ENCODE results near the gene ROR2.

Gene ROR2

GRCh38 chr9:91604451-91605179, 345.4 kb downstream of the ROR2 start:
- no peak for DNase-seq

DNA sequence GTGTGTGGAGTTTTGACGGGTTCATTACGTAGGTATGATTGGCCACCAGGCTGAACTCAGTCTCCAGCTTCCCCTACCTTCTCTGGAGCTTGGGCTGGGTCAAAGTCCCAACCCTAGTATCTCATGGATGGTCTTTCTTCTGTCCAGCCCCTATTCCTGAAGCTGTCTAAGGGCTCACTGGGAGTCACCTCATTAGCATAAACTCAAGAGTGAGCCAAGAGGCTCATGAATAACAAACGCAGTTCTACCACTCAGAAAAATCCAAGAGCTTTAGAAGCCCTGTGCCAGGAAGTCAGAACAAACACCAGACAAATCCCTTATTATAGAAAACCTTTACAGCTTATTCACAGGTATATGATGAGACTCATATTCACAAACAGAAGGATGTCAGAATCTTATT, 346.1 kb downstream of the ROR2 start:
- no peak for DNase-seq

- no peak for DNase-seq
These were observed 350.5 kb downstream of the ROR2 start for GRCh38 chr9:91599564-91599963.

DNA sequence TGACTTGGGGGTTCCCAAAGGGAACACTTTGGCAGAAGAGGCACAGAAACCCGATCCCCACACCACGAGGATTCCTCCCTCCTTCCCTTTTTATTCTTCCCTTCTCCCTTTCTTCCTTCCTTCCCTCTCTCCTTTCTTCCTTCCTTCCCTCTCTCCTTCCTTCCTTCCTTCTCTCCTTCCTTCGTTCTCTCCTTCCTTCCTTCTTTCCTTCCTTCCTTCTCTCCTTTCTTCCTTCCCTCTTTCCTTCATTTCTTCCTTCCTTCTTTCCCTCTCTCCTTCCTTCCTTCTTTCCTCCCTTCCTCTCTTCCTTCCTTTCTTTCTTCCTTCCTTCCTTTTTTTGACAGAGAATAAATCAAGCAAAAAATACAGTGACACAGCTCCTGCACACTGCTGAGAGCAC, 358.4 kb downstream of the ROR2 start:
- no peak for DNase-seq

DNA sequence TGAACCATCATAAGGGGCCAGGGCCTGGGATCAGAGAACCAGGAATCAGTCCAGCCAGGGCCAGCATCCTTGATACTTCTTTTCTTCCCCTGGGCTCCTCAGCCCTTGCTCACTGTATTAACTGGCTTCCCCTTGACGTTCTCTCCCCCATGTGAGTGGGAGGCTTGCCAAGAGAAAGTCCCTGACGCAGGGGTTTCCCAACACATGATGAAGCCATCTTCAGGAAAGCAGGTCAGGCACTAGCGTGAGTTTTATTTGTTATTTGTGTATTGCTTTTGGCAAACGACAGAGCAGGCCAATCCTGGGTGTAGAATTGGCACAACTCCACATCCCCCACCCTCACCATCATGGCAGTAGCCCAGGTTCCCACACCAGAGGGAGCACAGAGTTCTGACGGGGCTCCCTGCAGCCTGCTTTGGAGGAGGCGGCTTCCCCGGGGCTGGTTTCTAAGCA, 360.9 kb downstream of the ROR2 start:
- no peak for DNase-seq

DNA sequence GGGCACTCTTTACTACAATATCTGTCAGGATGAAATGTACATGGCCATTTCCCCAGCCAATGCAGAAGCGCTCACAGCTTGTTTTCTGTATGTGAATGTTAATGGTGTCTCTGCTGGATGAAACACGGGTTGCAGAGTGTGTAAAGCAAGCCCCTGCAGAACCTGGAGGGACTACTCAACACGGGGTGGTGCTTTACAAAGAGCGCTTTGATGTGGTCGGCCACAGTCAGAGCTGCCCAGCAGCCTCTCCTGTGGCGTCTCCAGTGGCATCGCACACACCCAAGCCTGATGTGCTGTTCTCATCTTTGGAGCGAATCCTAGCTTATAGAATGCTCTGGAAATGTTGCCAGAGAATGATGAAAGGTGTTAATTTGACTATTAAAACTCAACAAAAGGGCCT, 363.7 kb downstream of the ROR2 start:
- no peak for DNase-seq

GRCh38 chr9:91583966-91584365, 366.1 kb downstream of the ROR2 start:
- DNase-seq: no peak

- DNase-seq: no peak
These were observed 366.7 kb downstream of the ROR2 start for GRCh38 chr9:91583161-91583875.

- DNase-seq: no peak
These were observed 367.8 kb downstream of the ROR2 start for GRCh38 chr9:91582181-91582580.

DNA sequence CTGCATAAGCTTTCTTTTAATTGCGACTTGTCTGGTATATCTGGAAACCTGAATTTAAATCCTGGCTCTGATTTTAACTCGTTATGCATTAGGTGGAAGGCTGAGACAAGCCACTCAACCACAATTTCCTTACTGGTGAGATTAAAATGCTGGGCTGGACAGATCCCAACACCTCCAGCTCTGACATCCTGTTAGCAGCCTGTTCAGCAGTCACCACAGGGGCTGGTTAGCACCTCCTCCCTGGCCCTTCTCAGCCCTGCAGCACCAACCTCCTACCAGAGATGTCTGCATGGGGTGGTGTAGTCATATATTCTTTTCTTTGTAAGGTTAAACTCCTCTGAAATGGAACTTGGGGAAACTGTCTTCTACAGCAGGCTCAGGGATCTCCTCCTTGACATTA, 369.9 kb downstream of the ROR2 start:
- no peak for DNase-seq

DNA sequence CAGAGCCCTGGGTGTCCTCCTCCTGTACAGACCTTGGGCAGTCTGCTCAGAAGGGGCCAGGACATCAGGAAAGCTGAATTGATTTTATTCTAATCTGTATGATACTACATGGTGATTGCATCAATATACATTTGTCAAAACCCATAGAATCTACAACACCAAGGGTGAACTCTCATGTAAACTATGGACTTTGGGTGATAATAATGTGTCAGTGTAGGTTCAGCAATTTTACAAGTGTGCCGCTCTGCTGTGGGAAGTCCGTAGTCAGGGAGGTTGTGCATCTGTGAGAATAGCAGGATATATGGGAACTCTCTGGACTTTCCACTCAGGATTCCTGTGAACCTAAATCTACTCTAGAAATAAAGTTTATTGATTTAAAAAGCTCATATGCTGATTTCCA, 371.1 kb downstream of the ROR2 start:
- no peak for DNase-seq

DNA sequence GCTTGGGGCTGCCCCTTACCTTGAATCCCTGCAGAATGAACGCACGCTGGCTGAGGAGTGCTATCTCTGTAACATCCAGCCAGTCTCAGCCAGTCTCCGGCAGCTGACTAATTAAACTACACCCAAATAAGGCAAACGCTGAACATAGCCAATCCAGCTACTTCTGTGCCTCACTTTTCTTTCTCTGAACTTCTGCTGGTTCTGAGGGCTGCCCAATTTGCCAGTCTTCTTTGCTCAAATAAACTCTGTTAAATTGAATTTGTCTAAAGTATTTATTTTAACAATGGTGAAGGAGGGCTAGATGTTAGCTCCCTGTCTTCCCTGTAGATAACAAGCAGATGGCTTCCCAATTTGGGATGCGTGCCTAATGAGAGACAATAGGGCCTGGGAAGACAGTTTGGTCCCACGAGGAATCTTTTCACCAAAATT, 372.4 kb downstream of the ROR2 start:
- DNase-seq: no peak

GRCh38 chr9:91572811-91573210, 377.2 kb downstream of the ROR2 start:
- DNase-seq: no peak

DNA sequence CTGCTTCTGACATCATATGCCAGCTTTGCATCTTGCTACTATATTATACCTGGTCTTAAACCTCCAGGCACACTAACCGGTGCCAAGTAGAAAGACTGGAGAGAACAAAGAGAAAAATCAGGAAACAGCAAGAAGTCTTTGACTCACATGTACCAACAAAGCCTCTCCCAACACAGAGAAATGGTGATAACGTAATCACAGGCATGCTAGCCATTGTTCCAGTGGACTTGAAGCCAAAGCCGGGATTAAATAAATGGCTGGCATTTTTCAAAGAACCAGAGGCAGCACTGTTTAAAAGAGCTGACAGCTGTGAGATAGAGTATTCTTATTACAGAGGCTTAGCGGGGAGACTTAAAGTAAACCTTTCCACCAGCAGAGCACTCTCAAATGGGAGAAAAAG, 378.0 kb downstream of the ROR2 start:
- peak; percentile 14 for DNase-seq

GRCh38 chr9:91571036-91571435, 379.0 kb downstream of the ROR2 start:
- DNase-seq: no peak

GRCh38 chr9:91567642-91568274, 382.3 kb downstream of the ROR2 start:
- no peak for DNase-seq

- no peak for DNase-seq
These were observed 385.9 kb downstream of the ROR2 start for GRCh38 chr9:91564081-91564670.

GRCh38 chr9:91562416-91562815, 387.6 kb downstream of the ROR2 start:
- DNase-seq: no peak

DNA sequence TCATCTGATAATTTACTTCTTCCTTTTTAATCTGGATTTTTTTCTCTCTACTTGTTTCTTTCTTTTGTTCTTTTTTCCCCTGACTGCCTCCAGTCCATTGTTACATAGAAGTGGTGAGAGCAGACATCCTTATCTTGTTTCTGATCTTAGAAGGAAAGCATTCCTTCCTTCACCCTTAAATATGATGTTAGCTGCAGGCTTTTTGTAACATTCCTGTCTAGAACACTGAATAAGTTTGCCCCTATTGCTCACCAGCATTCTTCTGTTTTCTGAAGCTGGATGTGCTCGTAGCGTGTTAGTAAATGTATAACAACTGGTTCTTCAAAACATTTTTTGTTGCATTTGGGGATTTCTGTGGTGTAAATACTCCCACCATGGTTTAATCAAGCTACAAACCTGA, 389.7 kb downstream of the ROR2 start:
- no peak for DNase-seq

- DNase-seq: no peak
These were observed 391.1 kb downstream of the ROR2 start for GRCh38 chr9:91558879-91559278.

DNA sequence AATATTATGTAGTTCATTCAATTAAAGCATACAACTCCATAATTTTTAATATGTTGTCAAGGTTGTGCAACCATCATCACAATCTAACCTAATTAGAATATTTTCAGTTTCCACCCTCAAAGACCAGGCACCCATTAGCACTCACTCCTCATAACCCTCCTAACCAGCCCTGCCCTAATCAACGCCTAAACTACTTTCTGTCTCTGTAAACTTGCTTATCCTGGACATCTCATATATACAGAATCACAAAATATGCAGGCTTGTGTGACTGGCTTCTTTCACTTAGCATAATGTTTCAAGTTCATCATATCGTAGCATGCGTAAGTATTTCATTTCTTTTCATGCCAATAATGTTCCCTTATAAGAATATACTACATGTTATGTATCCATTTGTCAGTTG, 391.6 kb downstream of the ROR2 start:
- no peak for DNase-seq

DNA sequence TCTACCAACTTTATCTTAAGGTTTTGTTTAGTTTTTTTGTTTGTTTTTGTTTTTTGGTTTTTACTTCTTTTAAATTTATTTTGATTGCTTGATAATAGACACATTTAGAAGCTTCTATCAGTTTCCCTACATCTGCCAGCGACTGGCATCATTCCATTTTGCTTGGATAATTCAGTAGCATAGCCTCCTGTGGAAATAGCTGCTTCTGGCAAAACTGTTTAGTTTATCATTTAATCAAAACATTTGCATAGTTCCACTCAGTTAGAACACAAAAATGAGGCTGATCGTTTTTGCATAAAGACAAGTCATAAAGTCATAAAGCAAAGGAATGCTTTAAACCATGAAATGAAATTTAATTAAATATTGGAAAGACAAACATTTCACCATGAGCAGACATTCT, 392.7 kb downstream of the ROR2 start:
- no peak for DNase-seq

DNA sequence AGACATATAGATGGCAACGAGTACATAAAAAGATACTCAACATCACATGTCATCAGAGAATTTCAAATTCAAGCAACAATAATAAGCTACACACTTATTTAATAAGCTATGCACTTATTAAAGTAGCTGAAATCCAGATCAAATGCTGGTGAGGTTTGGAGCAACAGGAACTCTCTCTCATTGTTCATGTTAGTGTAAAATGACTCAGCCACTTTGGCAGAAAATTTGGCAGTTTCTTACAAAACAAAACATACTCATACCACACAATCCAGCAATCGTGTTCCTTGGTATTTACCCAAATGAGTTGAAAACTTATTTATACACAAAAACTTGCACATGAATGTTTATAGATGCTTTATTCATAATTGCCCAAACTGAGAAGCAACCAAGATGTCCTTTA, 394.9 kb downstream of the ROR2 start:
- no peak for DNase-seq

- DNase-seq: no peak
These were observed 400.9 kb downstream of the ROR2 start for GRCh38 chr9:91549177-91549576.
